Lower lobe of right lung (tissue), 2 donors: Measurements from ENCODE around the gene RAD51B. TPM values are rescaled to one million over a fixed set of nuclear protein-coding genes. Genes with fewer than 3 reads are reported as not detected.

Experiments used
- ATAC-seq, 2 donors: fragments of 200-7000 bp; cut with Tn5 transposase; one replicate each; pipeline ENCODE4 v1.9.1; 2020 to 2022; ENCODE audit warnings: mild to moderate bottlenecking in 2 of 2, moderate library complexity in 2 of 2
- DNase-seq: peaks from one replicate; pipeline ENCODE4 v3.0.0-alpha.2; 2020
- H3K27ac ChIP-seq: fragments of 200-600 bp; one replicate; pipeline ENCODE4 v1.8.0; 2022
- H3K27me3 ChIP-seq: fragments of 200-600 bp; one replicate; pipeline ENCODE4 v1.8.0; 2022; ENCODE audit warnings: low read depth
- H3K36me3 ChIP-seq: fragments of 200-600 bp; one replicate; pipeline ENCODE4 v1.8.0; 2022; ENCODE audit warnings: mild to moderate bottlenecking
- H3K4me1 ChIP-seq: fragments of 200-600 bp; one replicate; pipeline ENCODE4 v1.8.0; 2022
- H3K4me3 ChIP-seq: fragments of 200-600 bp; one replicate; pipeline ENCODE4 v1.8.0; 2022; ENCODE audit warnings: mild to moderate bottlenecking
- H3K9me3 ChIP-seq: fragments of 200-600 bp; one replicate; pipeline ENCODE4 v1.8.0; 2022
- CTCF ChIP-seq: fragments of 200-600 bp; IDR thresholded peaks from one replicate; pipeline ENCODE4 v1.8.0; 2022; ENCODE audit warnings: antibody characterized with exemption, mild to moderate bottlenecking
- intact Hi-C: fragments of 100-400 bp; cut with DNase I; formaldehyde crosslinking; loops from one replicate; pipeline ENCODE4 v1.11.0; 2022
- total RNA-seq: library from RNA; stranded (reverse); fragmentation: NEBNext Ultra II Directional; extraction: Animal tissue kit (Norgen Biotek cat#: 25700); gene quantifications from one replicate; pipeline ENCODE4 v1.2.1, GENCODE V29; 2021
- donor health status: DM: no; HTN: yes; CAD: no; lungs with severe emphysema.

The RAD51B gene
- total RNA-seq, 1 donor from 2014 or later = 22.2 TPM

DNA sequence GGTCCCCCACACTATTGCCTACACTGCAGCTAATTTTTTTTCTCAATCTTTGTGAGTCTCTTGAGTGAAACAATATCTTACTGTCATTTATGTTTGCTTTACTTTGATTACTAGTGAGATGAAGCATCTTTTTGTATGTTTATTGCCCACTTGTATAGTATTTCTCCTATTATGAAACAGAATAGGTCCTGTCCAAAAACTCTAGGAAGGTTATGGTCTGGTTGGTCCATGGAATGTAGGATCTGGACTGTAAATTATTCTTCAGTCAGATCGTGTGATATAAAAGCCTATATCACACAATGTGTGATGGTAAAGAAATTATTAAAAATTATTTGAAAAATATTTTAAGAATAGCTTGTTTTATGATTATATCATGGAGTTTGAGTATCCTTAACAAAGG lies 538.9 kb downstream of the RAD51B start:
- peak overlapping the region; percentile 81 for H3K27ac ChIP-seq

GRCh38 chr14:68359022-68359836 lies 539.6 kb downstream of the RAD51B start:
- intact Hi-C loops = no loop called here
- H3K4me1 ChIP-seq = peaks cover 34% of the 10 kb centered on the region
- no peaks in the 10 kb centered on the region for H3K27me3 ChIP-seq
- H3K27ac ChIP-seq = peak overlapping the region; percentile 81
- no peaks in the 10 kb centered on the region for H3K9me3 ChIP-seq
- H3K4me3 ChIP-seq = no peak overlapping the region
- ATAC-seq (peak; percentile 13 to 50), DNase-seq (no peak)
- TF ChIP-seq CTCF = no peak
- H3K36me3 ChIP-seq = no peaks in the 10 kb centered on the region

More for the DNA sequence above, 538.9 kb downstream of the RAD51B start:
- intact Hi-C loops = no loop called here
- peaks cover 27% of the 10 kb centered on the region for H3K4me1 ChIP-seq
- no peak for TF ChIP-seq CTCF
- no peak overlapping the region for H3K4me3 ChIP-seq
- ATAC-seq (no peak), DNase-seq (no peak)
- no peaks in the 10 kb centered on the region for H3K36me3 ChIP-seq
- no peaks in the 10 kb centered on the region for H3K9me3 ChIP-seq
- H3K27me3 ChIP-seq = no peaks in the 10 kb centered on the region

DNA sequence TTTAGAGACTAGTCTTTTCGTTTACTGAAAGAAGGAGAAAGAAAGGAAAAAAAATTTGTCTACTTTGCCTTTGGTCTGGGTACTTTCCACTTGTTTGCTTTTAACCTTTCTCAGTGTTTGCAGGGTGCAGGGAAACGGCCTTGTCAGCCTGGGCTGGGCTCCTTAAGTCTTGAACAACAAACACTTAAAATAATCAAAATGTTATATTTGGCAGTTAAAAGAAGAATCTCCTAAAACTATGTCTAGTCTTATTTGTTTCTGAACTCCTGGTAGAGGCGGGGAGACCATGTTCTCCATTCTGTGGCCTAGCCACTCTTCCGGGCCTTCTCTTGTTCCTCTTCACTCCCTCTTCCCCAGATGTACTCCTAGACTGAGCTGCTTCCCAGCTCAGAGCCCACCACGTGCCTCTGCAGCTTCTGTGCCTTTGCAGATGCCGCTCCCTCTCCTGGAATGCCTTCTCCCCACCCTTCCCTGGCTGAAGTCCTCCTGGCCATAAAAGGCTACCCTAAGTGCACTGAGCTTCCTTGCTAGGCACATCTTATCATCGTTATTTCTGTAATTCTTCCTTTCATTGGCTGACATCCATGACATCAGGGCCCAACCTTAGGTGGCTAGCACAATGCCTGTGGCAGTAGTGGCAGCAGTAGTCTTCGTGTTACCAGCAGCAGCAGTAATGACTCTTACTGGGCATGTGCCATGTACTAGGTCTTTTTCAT lies 540.4 kb downstream of the RAD51B start:
- peak; percentile 87 for DNase-seq

GRCh38 chr14:68361231-68361630 lies 541.7 kb downstream of the RAD51B start:
- intact Hi-C loops = no loop called here
- Histone ChIP-seq H3K36me3 (no peaks in the 10 kb centered on the region), H3K27ac (peak overlapping the region; percentile 81), H3K27me3 (no peaks in the 10 kb centered on the region), H3K9me3 (no peaks in the 10 kb centered on the region), H3K4me3 (no peak overlapping the region), H3K4me1 (peaks cover 48% of the 10 kb centered on the region)
- ATAC-seq = peak; percentile 76 to 87
- no peak for DNase-seq
- no peak for TF ChIP-seq CTCF

More for the DNA sequence above, 540.4 kb downstream of the RAD51B start:
- Histone ChIP-seq H3K4me3 (no peak overlapping the region), H3K27ac (peak overlapping the region; percentile 81), H3K4me1 (peaks cover 41% of the 10 kb centered on the region), H3K9me3 (no peaks in the 10 kb centered on the region), H3K27me3 (no peaks in the 10 kb centered on the region), H3K36me3 (no peaks in the 10 kb centered on the region)
- ATAC-seq = peak; percentile 86 to 94
- no peak for TF ChIP-seq CTCF
- intact Hi-C loops = no loop called here

- H3K27ac ChIP-seq = peak overlapping the region; percentile 38
- H3K9me3 ChIP-seq = no peaks in the 10 kb centered on the region
- intact Hi-C loops = no loop called here
- H3K27me3 ChIP-seq = no peaks in the 10 kb centered on the region
- no peak for TF ChIP-seq CTCF
- ATAC-seq (no peak), DNase-seq (no peak)
- H3K36me3 ChIP-seq = no peaks in the 10 kb centered on the region
- H3K4me1 ChIP-seq = peaks cover 53% of the 10 kb centered on the region
- no peak overlapping the region for H3K4me3 ChIP-seq
Measured at GRCh38 chr14:68362846-68363245, 543.3 kb downstream of the RAD51B start.
